ENCODE measurements around the gene CNP. TPM values are rescaled to one million over a fixed set of nuclear protein-coding genes. Genes with fewer than 3 reads are reported as not detected.
"Not testable (repeated sequence)": the region's sequence is repeated elsewhere in the genome, so short reads cannot be mapped to it uniquely, and the experiment has no call there.

Gene CNP
- total and polyA plus RNA-seq, 3 donors from 2014 or later, result 40.8 to 89.7 (median 74.3) TPM

DNA sequence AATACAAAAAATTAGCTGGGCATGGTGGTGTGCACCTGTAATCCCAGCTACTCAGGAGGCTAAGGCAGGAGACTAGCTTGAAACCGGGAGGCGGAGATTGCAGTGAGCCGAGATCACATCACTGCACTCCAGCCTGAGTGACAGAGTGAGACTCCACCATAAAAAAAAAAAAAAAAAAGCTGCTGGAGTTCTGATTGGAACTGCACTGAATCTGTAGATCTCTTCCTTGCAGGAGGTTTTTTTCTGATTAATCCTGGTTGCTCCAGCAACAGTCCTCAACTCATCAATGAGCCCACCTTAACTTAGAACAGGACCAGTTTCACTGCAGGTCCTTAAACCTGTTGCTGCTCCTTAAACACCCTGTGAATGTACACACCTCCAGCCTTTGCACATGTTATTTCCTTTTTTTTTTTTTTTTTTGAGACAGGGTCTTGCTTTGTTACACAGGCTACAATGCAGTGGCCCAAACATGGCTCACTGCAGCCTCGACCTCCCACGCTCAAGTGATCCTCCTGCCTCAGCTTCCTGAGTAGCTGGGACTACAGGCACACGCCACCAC is 37.8 kb upstream of the CNP start:
- Histone ChIP-seq H3K27ac (no peak overlapping the region), H3K27me3 (no peaks in the 10 kb centered on the region), H3K4me1 (peaks cover 6% of the 10 kb centered on the region), H3K36me3 (ENCODE audit: low read depth, missing control alignments) (no peaks in the 10 kb centered on the region), H3K9me3 (no peaks in the 10 kb centered on the region), H3K4me3 (no peak overlapping the region)
- 73 to 98% methylated on average over 4 to 6 of the region's 6 CpGs for WGBS, 2 donors
- DNase-seq, result no peak
- intact Hi-C loops (cut with DNase I; ENCODE audit: low total_unique reads), result no loop called here
- TF ChIP-seq, protein P1, sequence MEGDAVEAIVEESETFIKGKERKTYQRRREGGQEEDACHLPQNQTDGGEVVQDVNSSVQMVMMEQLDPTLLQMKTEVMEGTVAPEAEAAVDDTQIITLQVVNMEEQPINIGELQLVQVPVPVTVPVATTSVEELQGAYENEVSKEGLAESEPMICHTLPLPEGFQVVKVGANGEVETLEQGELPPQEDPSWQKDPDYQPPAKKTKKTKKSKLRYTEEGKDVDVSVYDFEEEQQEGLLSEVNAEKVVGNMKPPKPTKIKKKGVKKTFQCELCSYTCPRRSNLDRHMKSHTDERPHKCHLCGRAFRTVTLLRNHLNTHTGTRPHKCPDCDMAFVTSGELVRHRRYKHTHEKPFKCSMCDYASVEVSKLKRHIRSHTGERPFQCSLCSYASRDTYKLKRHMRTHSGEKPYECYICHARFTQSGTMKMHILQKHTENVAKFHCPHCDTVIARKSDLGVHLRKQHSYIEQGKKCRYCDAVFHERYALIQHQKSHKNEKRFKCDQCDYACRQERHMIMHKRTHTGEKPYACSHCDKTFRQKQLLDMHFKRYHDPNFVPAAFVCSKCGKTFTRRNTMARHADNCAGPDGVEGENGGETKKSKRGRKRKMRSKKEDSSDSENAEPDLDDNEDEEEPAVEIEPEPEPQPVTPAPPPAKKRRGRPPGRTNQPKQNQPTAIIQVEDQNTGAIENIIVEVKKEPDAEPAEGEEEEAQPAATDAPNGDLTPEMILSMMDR (IDR thresholded peaks at IDR 0.05), result no peak
- TF ChIP-seq POLR2A (IDR thresholded peaks at IDR 0.05), result no peak

DNA sequence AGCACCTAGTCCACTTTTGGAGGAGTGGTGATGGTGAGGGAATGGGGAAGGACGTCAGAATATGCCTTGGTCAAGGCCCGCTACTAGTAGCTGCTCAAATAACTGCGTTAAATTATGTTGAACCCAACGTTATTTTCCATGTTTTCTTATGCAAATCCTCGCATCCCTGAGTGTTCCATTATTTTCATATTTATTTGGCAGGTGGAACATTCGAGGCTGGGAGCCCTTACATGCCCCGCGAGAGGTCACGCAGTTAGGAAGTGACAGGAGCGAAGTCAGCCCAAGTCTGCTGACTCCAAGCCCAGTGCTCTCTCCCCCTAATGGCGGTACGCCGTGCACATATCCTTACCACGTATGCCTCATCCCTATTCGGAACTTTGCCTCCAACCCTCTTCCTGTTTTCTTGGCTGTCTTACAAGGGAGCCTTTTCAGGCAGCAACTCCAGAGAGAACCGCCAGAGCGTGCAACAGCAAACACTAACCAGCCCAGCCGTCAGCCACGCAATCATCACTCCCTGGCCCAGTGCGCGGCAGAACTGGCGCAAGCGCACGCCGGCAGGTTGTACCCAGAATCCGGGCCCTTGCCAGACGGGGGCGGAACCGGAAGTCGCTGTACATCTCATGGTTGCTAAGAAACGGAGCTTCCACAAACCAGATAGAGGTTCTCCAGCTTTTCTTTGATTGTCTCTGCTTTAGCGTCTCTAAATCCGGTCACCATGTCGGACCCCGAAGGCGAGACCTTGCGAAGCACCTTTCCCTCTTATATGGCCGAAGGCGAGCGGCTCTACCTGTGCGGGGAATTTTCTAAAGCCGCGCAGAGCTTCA is 36.4 kb upstream of the CNP start, which contains the start of gene ODAD4:
TSS of gene ODAD4 (plus strand) at position 609 of the 824 bp plus-strand sequence. CDS start at position 716, 107 bp downstream.
- peak within 1 kb of the TSS; percentile 52 to 61 for H3K4me3 ChIP-seq
- no peaks in the 10 kb centered on the region for H3K9me3 ChIP-seq
- peaks cover 6% of the 10 kb centered on the region for H3K4me1 ChIP-seq
- no peaks in the 10 kb centered on the region for H3K27me3 ChIP-seq
- 1 to 2% methylated on average over 35 to 43 of the region's 43 CpGs for WGBS, 2 donors
- no peaks in the 10 kb centered on the region for H3K36me3 ChIP-seq (ENCODE audit: low read depth, missing control alignments)
- peak; percentile 97 for DNase-seq
- peak within 1 kb of the TSS; percentile 31 to 85 for H3K27ac ChIP-seq
- TF ChIP-seq, protein P1 (IDR thresholded peaks at IDR 0.05), result peak; percentile 34 to 61 (median 50)
- TF ChIP-seq POLR2A (IDR thresholded peaks at IDR 0.05), result no peak
- intact Hi-C loops (cut with DNase I; ENCODE audit: low total_unique reads), result no loop called here

DNA sequence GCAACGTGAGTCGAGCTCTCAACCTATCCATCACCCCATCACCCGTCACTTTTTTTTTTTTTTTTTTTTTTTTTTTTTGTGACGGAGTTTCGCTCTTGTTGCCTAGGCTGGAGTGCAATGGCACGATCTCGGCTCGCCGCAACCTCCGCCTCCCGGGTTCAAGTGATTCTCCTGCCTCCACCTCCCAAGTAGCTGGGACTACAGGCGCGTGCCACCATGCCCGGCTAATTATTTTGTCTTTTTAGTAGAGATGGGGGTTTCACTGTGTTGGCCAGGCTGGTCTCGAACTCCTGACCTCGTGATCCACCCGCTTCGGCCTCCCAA is 35.8 kb upstream of the CNP start:
- not testable (repeated sequence) for H3K27me3 ChIP-seq, DNase-seq, H3K4me1 ChIP-seq

DNA sequence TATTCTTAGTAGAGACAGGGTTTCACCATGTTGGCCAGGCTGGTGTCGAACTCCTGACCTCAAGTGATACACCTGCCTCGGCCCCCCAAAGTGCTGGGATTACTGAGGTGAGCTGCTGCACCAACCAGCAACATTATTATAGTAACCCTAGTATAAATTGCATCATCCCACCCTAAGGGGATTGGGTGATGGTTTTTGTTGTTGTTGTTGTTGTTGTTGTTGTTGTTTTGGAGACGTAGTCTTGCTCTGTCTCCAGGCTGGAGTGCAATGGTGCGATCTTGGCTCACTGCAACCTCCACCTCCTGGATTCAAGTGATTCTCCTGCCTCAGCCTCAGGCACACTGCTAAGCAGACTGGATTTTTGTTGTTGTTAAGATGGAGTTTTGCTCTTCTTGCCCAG is 34.9 kb upstream of the CNP start:
- H3K4me3 ChIP-seq; H3K27ac ChIP-seq; H3K9me3 ChIP-seq; intact Hi-C loops (cut with DNase I; ENCODE audit: low total_unique reads); H3K27me3 ChIP-seq; H3K4me1 ChIP-seq; H3K36me3 ChIP-seq (ENCODE audit: low read depth, missing control alignments); DNase-seq: not testable (repeated sequence)
- WGBS, 2 donors, result 89 to 91% methylated on average over 4 of the region's 4 CpGs

More for the DNA sequence above, 35.8 kb upstream of the CNP start:
- H3K9me3 ChIP-seq; H3K36me3 ChIP-seq (ENCODE audit: low read depth, missing control alignments); intact Hi-C loops (cut with DNase I; ENCODE audit: low total_unique reads): not testable (repeated sequence)
- peak overlapping the region; percentile 31 to 85 for H3K27ac ChIP-seq
- WGBS, 2 donors, result 34 to 35% methylated on average over 18 of the region's 18 CpGs
- H3K4me3 ChIP-seq, result peak overlapping the region; percentile 52 to 61

DNA sequence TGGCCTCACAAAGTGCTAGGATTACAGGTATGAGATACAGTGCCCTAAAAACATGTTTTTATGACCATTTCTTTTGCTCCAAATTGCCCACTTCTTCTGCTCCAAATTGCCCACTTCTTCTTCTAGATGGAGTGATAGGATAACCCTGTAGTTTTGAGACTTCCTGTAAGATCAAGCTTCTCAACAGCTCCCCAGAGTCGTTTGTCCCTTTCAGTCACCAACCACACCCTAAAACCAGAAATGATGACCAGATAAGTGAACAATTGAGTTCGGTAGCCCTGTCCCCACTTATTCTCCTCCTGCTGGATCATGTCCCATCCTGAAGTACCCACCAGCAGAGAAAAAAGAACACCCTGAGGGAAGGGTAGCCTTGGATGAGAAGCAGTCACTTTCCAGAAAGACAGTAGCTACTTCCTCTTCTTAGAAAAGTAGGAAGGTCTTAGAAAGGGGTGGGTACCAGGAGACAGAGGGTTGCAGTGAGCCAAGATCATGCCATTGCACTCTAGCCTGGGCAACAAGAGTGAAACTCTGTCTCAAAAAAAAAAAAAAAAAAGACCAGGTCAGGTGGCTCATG is 33.7 kb upstream of the CNP start:
- no peak for DNase-seq
- H3K9me3 ChIP-seq, result no peaks in the 10 kb centered on the region
- no peaks in the 10 kb centered on the region for H3K36me3 ChIP-seq (ENCODE audit: low read depth, missing control alignments)
- no peak for TF ChIP-seq POLR2A (IDR thresholded peaks at IDR 0.05)
- TF ChIP-seq, protein P1 (IDR thresholded peaks at IDR 0.05), result no peak
- peaks cover 6% of the 10 kb centered on the region for H3K4me1 ChIP-seq
- H3K27me3 ChIP-seq, result no peaks in the 10 kb centered on the region
- intact Hi-C loops (cut with DNase I; ENCODE audit: low total_unique reads), result no loop called here
- no peak overlapping the region for H3K4me3 ChIP-seq
- no peak overlapping the region for H3K27ac ChIP-seq
- WGBS, 2 donors, result 67 to 72% methylated on average over 2 of the region's 2 CpGs
